Measurements from ENCODE around the gene NAXE.

The NAXE gene

DNA sequence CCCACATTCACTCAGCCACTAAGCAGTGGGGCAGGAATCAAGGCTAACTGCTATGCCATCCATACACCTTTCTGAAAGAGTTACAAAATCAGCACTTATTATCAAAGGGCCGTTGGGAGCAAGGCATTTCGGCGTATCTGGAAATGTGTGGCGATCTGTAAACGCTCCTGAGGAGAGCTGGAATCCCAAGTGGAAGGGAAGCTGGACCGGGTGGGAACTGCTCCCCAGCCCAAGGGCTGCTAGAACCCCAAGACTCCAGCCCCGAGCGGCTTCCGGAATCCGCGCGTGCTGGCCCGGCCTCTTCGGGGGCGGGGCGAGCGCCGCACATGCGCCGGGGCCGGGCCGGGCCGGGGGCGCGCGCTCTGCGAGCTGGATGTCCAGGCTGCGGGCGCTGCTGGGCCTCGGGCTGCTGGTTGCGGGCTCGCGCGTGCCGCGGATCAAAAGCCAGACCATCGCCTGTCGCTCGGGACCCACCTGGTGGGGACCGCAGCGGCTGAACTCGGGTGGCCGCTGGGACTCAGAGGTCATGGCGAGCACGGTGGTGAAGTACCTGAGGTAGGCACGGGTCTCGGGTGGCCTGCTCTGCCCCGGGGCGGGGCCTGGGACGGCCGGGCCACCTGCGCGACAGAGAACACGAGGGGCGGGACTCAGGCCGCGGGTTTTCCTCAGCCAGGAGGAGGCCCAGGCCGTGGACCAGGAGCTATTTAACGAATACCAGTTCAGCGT, at the start of gene NAXE:
NAXE (plus strand) TSS at position 345 of the 726 bp plus-strand sequence; CDS start at position 374, 29 bp downstream.
- peak in 52 of 56 donors; percentile 21 to 83 (median 62) for DNase-seq

- no peak for DNase-seq
These were observed 48.5 kb upstream of the NAXE start for GRCh38 chr1:156543066-156543465.

GRCh38 chr1:156544592-156545102, 46.9 kb upstream of the NAXE start:
- peak in 1 of 56 donors; percentile 18 for DNase-seq

DNA sequence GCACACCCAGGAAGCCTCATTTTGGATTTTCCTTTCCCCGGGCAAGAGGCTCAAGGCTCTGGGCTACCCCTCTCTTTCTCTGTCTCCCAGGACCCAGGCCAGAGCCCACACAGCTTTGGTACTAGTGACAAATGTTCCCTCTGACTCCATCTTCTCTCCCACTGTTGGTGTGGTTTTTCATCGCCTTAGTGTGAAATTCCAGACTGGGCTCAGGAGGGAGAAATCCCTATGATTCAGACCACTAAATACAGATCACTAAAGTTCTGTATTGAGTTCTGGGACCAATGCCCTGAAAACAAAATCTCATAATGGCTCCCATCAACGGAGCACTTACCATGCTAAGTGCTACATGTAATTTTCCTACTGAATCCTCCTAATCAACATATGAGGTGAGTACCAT, 45.3 kb upstream of the NAXE start:
- DNase-seq, result no peak

- no peak for DNase-seq
These were observed 44.1 kb upstream of the NAXE start for GRCh38 chr1:156547434-156547833.

DNA sequence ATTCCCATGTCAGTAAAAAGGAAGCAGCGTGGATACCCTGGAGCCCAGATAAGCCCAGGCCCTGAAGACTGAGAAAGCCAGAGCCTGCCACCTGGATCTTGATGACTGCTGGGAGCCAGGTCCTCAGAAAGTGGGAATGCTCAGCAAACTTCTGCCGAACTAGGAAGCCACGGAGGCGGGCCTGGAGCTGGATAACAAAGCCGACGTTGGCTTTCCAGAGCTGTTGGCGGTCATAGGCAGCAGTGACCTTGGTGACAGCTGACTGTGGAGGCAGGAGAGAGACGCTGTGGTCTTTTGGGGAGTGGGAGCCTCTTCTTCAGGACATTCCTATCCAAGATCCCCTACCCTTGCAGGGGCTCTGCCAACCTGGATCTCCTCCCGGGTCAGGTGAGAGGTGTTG, 43.6 kb upstream of the NAXE start:
- DNase-seq, result no peak

DNA sequence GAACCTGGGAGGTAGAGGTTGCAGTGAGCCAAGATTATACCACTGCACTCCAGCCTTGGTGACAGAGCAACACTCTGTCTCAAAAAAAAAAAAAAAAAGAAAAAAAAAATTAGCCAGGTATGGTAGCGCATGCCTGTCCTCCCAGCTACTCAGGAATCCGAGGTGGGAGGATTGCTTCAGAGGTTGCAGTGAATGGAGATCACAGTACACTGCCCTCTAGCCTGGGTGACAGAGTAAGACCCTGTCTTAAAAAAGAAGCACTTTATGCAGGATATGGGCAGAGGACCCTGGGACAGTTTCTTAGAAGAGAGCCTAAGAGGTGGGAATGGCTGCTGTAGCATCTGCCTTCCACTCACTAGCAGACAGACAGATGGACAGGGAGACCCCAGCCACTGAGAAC, 42.2 kb upstream of the NAXE start:
- DNase-seq, result no peak

GRCh38 chr1:156549831-156550230, 41.7 kb upstream of the NAXE start:
- no peak for DNase-seq

- no peak for DNase-seq
These were observed 41.2 kb upstream of the NAXE start for GRCh38 chr1:156550346-156550745.

- no peak for DNase-seq
These were observed 40.4 kb upstream of the NAXE start for GRCh38 chr1:156551066-156551643.

DNA sequence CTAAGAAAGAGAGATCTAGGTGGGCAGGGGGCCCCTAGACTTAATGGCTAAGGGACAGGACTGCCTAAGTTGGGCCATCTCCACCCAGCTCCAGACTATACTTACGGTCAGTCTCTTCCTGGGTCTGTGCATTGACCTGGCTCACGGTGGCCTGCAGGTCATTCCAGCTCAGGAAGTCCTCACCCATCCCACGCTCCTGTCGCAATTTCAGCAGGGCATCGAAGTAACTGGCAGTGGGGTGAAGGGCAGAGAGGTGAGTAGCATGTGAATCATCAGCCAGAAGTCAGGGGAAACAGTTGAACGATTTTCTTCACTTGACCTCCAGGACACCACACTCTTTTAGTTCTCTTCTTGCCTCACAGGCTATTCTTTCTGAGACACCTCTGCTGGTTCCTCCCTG, 39.7 kb upstream of the NAXE start:
- DNase-seq, result no peak

- DNase-seq, result no peak
These were observed 39.1 kb upstream of the NAXE start for GRCh38 chr1:156552518-156552917.

DNA sequence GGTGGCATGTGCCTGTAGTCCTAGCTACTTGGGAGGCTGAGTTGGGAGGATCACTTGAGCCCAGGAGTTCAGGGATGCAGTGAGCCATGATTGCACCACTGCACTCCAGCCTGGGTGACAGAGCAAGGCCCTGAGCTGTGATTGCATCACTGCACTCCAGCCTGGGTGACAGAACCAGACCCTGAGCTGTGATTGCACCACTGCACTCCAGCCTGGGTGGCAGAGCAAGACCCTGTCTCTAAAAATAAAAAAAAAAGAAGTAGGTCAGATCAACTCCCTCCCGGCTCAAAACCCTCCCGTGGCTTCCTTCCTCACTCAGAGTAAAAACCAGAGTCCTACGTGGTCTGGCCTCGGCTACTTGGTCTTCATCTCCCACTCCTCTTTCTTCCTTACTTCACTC, 38.6 kb upstream of the NAXE start:
- peak in 17 of 56 donors; percentile 7 to 47 (median 19) for DNase-seq

DNA sequence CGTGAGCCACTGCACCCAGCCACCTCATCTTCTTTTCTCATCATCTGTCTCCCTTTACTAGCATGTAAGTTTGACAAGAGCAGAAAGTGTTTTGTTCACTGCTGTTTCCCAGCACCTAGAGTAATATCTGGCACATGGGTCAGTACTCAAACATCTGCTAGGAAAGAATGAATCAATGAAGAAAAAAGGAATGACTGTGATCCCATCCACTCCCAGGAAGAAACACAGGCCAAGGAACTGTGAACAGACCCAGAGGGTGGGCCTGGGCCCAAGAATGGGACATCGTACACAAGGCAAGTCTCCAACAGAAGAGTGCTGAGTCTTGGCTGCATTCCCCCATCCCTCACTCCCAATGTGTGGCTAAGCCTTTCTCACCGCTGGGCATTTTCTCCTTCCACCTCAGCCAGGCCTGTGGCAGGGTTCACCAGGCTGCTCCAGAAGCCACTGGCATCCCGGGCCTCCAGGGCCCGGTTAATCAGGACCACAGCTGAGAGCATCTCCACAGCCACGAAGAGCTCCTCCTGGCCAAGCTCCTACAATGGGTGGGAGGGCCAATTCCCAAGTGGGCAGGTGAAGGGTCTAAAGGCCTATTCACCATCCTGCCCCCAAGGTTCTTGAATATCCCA, 37.6 kb upstream of the NAXE start:
- no peak for DNase-seq

DNA sequence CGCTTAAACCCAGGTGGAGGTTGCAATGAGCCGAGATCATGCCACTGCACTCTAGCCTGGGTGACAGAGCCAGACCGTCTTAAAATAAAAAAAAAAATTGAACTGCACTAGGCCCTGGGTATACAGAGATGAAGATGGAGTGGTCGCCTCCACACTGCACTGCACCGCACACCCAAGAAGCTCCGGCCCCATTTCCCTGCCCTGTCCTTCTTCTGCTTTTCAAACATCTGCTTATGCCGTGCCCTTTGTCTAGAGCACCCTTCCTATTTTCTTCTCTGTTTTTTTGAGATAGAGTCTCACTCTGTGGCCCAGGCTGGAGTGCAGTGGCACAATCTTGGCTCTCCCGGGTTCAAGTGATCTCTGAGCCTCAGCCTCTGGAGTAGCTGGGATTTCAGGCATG, 36.6 kb upstream of the NAXE start:
- no peak for DNase-seq

- no peak for DNase-seq
These were observed 35.9 kb upstream of the NAXE start for GRCh38 chr1:156555715-156556114.

- DNase-seq, result no peak
These were observed 35.2 kb upstream of the NAXE start for GRCh38 chr1:156556354-156556753.

- no peak for DNase-seq
These were observed 32.3 kb upstream of the NAXE start for GRCh38 chr1:156559086-156559796.

DNA sequence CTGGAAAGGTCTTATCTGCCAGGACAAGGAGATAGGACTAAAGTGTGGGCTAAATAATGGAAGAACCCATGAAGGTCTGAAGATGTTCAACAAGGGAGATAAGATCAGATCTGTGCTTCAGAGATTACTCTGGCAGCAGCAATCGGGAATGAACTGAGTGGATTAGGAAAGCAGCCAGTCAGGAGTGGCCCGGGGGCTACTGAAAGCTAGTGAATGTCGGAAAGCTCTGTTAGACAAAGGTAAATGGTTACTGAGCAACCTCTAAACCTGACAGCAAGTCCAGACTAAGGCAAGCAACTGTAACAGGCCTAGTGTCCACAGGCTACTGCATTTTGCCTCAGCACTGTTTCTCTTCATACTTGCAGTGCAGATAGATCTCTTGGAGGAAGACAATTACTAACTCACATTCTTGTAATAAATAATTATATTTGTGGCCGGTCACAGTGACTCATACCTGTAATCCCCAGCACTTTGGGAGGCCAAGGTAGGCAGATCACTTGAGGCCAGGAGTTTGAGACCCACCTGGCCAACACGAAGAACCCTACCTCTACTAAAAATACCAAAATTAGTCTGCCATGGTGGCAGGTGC, 31.7 kb upstream of the NAXE start:
- no peak for DNase-seq

- DNase-seq, result no peak
These were observed 30.9 kb upstream of the NAXE start for GRCh38 chr1:156560585-156561163.

GRCh38 chr1:156565519-156565918, 26.1 kb upstream of the NAXE start:
- DNase-seq, result no peak

All from amygdala (tissue), 56 donors.